ENCODE data around the gene AKR1B15. TPM values are rescaled to one million over a fixed set of nuclear protein-coding genes. Genes with fewer than 3 reads are reported as not detected.

The AKR1B15 gene
- total RNA-seq, 2 experiments from 2014 or later, result not detected

- peaks cover 13% of the 10 kb centered on the region for H3K27me3 Mint-ChIP-seq
- no peaks in the 10 kb centered on the region for H3K36me3 Mint-ChIP-seq (ENCODE audit: low read depth)
- POLR2A ChIA-PET, result no interaction called here
- no peaks in the 10 kb centered on the region for H3K9me3 Mint-ChIP-seq
- no peak overlapping the region for H3K27ac Mint-ChIP-seq
- H3K4me3 Mint-ChIP-seq, result no peak overlapping the region
- CTCF ChIA-PET, result no interaction called here
- no peak for DNase-seq
- H3K4me1 Mint-ChIP-seq, result no peaks in the 10 kb centered on the region
Measured at GRCh38 chr7:134587750-134588149, 38.8 kb downstream of the AKR1B15 start.

- H3K9me3 Mint-ChIP-seq, result no peaks in the 10 kb centered on the region
- no peak overlapping the region for H3K4me3 Mint-ChIP-seq
- H3K36me3 Mint-ChIP-seq (ENCODE audit: low read depth), result no peaks in the 10 kb centered on the region
- peaks cover 5% of the 10 kb centered on the region for H3K27me3 Mint-ChIP-seq
- H3K27ac Mint-ChIP-seq, result no peak overlapping the region
- ChIA-PET CTCF (no interaction called here), POLR2A (no interaction called here)
- no peak for DNase-seq
- no peaks in the 10 kb centered on the region for H3K4me1 Mint-ChIP-seq
Measured at GRCh38 chr7:134589491-134589941, 40.6 kb downstream of the AKR1B15 start.

GRCh38 chr7:134593530-134594392 is 44.9 kb downstream of the AKR1B15 start:
- no peak overlapping the region for H3K4me3 Mint-ChIP-seq
- peaks cover 8% of the 10 kb centered on the region for H3K27me3 Mint-ChIP-seq

GRCh38 chr7:134594877-134595276 is 46.0 kb downstream of the AKR1B15 start:
- Mint-ChIP-seq H3K4me3 (no peak overlapping the region), H3K9me3 (peaks cover 4% of the 10 kb centered on the region), H3K27ac (no peak overlapping the region), H3K36me3 (ENCODE audit: low read depth) (peaks cover 5% of the 10 kb centered on the region), H3K27me3 (peaks cover 11% of the 10 kb centered on the region), H3K4me1 (no peaks in the 10 kb centered on the region)
- no peak for DNase-seq
- ChIA-PET CTCF (no interaction called here), POLR2A (no interaction called here)

More at GRCh38 chr7:134593530-134594392, 44.9 kb downstream of the AKR1B15 start:
- Mint-ChIP-seq H3K27ac (no peak overlapping the region), H3K4me1 (no peaks in the 10 kb centered on the region), H3K9me3 (peaks cover under 1% of the 10 kb centered on the region), H3K36me3 (ENCODE audit: low read depth) (peaks cover 1% of the 10 kb centered on the region)
- DNase-seq, result no peak
- ChIA-PET CTCF (no interaction called here), POLR2A (no interaction called here)

- POLR2A ChIA-PET, result no interaction called here
- peaks cover 30% of the 10 kb centered on the region for H3K27me3 Mint-ChIP-seq
- H3K27ac Mint-ChIP-seq, result no peak overlapping the region
- H3K4me3 Mint-ChIP-seq, result no peak overlapping the region
- peaks cover 5% of the 10 kb centered on the region for H3K36me3 Mint-ChIP-seq (ENCODE audit: low read depth)
- peaks cover 4% of the 10 kb centered on the region for H3K9me3 Mint-ChIP-seq
- no peaks in the 10 kb centered on the region for H3K4me1 Mint-ChIP-seq
- DNase-seq, result no peak
- CTCF ChIA-PET, result no interaction called here
Measured at GRCh38 chr7:134599371-134599770, 50.5 kb downstream of the AKR1B15 start.

GRCh38 chr7:134601459-134601858 is 52.5 kb downstream of the AKR1B15 start:
- Mint-ChIP-seq H3K27me3 (peaks cover 42% of the 10 kb centered on the region), H3K27ac (no peak overlapping the region), H3K9me3 (peaks cover 4% of the 10 kb centered on the region), H3K4me3 (no peak overlapping the region), H3K36me3 (ENCODE audit: low read depth) (peaks cover 5% of the 10 kb centered on the region), H3K4me1 (peaks cover 1% of the 10 kb centered on the region)
- POLR2A ChIA-PET, result no interaction called here
- CTCF ChIA-PET, result no interaction called here
- no peak for DNase-seq

- Mint-ChIP-seq H3K4me3 (no peak overlapping the region), H3K27me3 (peaks cover 53% of the 10 kb centered on the region), H3K4me1 (peaks cover 3% of the 10 kb centered on the region), H3K27ac (no peak overlapping the region), H3K36me3 (ENCODE audit: low read depth) (peaks cover 5% of the 10 kb centered on the region), H3K9me3 (peaks cover 4% of the 10 kb centered on the region)
- ChIA-PET CTCF (interaction anchor here (0.6 to 0.8 kb wide), 2 partner anchors 89 to 261 kb away, joined by 3 read pairs; no protein-coding TSS in a partner anchor), POLR2A (no interaction called here)
- no peak for DNase-seq
Measured at GRCh38 chr7:134602881-134603451, 54.1 kb downstream of the AKR1B15 start.

GRCh38 chr7:134605978-134606923 is 57.3 kb downstream of the AKR1B15 start:
- ChIA-PET POLR2A (no interaction called here), CTCF (interaction anchor here (0.6 to 4.5 kb wide), 12 partner anchors 11 to 355 kb away, joined by 3 to 40 read pairs (median 3); no protein-coding TSS in a partner anchor)
- peak; percentile 61 for DNase-seq
- Mint-ChIP-seq H3K36me3 (ENCODE audit: low read depth) (no peaks in the 10 kb centered on the region), H3K4me1 (peaks cover 3% of the 10 kb centered on the region), H3K27ac (no peak overlapping the region), H3K4me3 (peak overlapping the region; percentile 22), H3K27me3 (peaks cover 60% of the 10 kb centered on the region), H3K9me3 (no peaks in the 10 kb centered on the region)

GRCh38 chr7:134611611-134612151 is 62.8 kb downstream of the AKR1B15 start:
- CTCF ChIA-PET, result interaction anchor here (0.7 to 1.7 kb wide), 6 partner anchors 23 to 340 kb away, joined by 3 to 5 read pairs (median 4); no protein-coding TSS in a partner anchor
- Mint-ChIP-seq H3K27me3 (peaks cover 39% of the 10 kb centered on the region), H3K4me1 (peaks cover 18% of the 10 kb centered on the region), H3K27ac (no peak overlapping the region), H3K36me3 (ENCODE audit: low read depth) (peaks cover 6% of the 10 kb centered on the region), H3K4me3 (no peak overlapping the region), H3K9me3 (peaks cover 2% of the 10 kb centered on the region)
- no peak for DNase-seq
- POLR2A ChIA-PET, result no interaction called here

GRCh38 chr7:134612197-134612596 is 63.3 kb downstream of the AKR1B15 start:
- no peak overlapping the region for H3K27ac Mint-ChIP-seq
- peaks cover 37% of the 10 kb centered on the region for H3K27me3 Mint-ChIP-seq
- H3K4me3 Mint-ChIP-seq, result no peak overlapping the region
- H3K4me1 Mint-ChIP-seq, result peaks cover 18% of the 10 kb centered on the region
- CTCF ChIA-PET, result interaction anchor here (0.7 to 1.7 kb wide), 6 partner anchors 22 to 339 kb away, joined by 3 to 5 read pairs (median 4); no protein-coding TSS in a partner anchor
- H3K36me3 Mint-ChIP-seq (ENCODE audit: low read depth), result peaks cover 7% of the 10 kb centered on the region
- no peak for DNase-seq
- POLR2A ChIA-PET, result no interaction called here
- H3K9me3 Mint-ChIP-seq, result peaks cover 2% of the 10 kb centered on the region

- Mint-ChIP-seq H3K4me3 (no peak overlapping the region), H3K27me3 (peaks cover 29% of the 10 kb centered on the region), H3K36me3 (ENCODE audit: low read depth) (peaks cover 7% of the 10 kb centered on the region), H3K27ac (peak overlapping the region; percentile 26), H3K4me1 (peaks cover 18% of the 10 kb centered on the region), H3K9me3 (peaks cover 2% of the 10 kb centered on the region)
- CTCF ChIA-PET, result interaction anchor here (1.1 to 1.3 kb wide), 2 partner anchors 67 to 181 kb away, joined by 3 to 4 read pairs; no protein-coding TSS in a partner anchor
- POLR2A ChIA-PET, result interaction anchor here (0.5 to 1.1 kb wide), 2 partner anchors 32 to 251 kb away, joined by 3 to 4 read pairs; no protein-coding TSS in a partner anchor
- DNase-seq, result peak; percentile 25
Measured at GRCh38 chr7:134613623-134614347, 64.9 kb downstream of the AKR1B15 start.

- ChIA-PET CTCF (interaction anchor here (1.4 kb wide), 1 partner anchor 11 kb away, joined by 3 read pairs; no protein-coding TSS in a partner anchor), POLR2A (no interaction called here)
- no peak overlapping the region for H3K27ac Mint-ChIP-seq
- peaks cover 18% of the 10 kb centered on the region for H3K4me1 Mint-ChIP-seq
- peaks cover 7% of the 10 kb centered on the region for H3K36me3 Mint-ChIP-seq (ENCODE audit: low read depth)
- peaks cover 34% of the 10 kb centered on the region for H3K27me3 Mint-ChIP-seq
- DNase-seq, result no peak
- no peak overlapping the region for H3K4me3 Mint-ChIP-seq
- peaks cover 2% of the 10 kb centered on the region for H3K9me3 Mint-ChIP-seq
Measured at GRCh38 chr7:134616611-134617010, 67.7 kb downstream of the AKR1B15 start.

All from activated CD4-positive, alpha-beta memory T cell treated with anti-CD3 and anti-CD28 coated beads, Interleukin-2, amount 10 ng/mL, durations not matched to agents 7 days and 5 days (primary cell).